GM04504 (cell line): ENCODE data around the gene PDGFRA.
"Not testable (repeated sequence)": the region's sequence is repeated elsewhere in the genome, so short reads cannot be mapped to it uniquely, and the experiment has no call there.

ENCODE experiments used
- DNase-seq: peaks from one replicate; pipeline ENCODE4 v3.0.0-alpha.2; 2012; ENCODE audit warnings: low read depth

Gene PDGFRA

DNA sequence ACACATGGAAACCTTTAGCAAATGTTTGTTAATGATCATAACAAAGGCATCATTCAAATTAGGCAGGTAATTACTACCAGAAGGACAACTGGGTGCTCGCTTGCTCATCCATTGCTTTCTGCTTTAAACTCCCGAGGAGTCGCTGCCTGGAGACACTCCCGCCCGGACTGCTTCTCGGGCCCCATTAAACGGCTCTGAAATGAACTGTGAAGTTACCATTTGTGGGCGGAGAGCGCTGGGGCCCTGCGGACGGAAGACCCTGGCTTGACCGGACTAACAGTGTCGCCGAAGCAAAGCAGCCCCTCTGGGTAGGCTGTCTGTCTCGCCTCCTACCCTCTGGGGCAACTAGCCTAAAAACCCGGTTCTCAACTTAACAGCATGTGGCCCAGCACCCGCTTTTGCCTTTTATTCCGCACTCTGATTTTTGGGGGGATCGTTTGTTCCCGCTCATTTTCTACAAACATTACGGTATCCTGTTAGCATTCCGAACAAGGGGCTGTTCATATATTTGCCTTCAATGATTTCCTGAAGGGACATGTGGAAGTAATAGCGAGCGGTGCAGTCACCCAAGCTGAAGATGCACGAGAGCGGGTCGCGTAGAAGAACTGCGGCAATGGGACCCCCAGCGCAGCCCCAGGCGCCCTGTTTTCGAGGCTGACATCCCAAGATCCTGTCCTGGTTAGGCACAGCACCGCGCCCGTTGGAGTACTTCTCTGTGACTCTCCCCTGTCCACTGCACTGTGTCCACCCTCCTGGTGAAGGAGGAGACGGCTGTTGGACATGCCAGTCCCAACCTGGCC lies 1.6 kb upstream of the PDGFRA start:
- DNase-seq, result no peak

DNA sequence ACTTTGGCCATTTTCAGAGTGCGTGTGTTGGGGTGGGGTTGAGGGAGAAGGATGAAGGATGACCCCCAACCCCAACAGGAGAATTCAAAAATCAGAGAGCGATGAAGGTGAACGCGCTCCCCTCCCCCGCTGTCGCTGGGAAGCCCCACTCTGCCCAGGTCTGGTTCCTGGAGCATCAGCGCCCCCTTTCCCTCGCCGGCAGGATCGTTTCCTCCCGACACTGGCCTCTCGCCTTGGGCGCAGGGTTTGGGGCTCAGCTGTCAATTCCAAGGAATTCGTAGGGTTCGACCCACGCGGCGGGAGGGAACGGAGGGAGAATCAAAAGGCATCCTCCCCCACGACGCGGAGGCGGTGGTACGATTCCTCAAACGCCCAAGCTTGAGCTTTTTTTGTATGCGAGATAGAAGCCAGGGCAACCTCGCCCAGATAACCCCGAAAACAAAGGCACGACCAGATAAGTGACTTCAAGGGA lies 1.0 kb upstream of the PDGFRA start:
- DNase-seq, result no peak

DNA sequence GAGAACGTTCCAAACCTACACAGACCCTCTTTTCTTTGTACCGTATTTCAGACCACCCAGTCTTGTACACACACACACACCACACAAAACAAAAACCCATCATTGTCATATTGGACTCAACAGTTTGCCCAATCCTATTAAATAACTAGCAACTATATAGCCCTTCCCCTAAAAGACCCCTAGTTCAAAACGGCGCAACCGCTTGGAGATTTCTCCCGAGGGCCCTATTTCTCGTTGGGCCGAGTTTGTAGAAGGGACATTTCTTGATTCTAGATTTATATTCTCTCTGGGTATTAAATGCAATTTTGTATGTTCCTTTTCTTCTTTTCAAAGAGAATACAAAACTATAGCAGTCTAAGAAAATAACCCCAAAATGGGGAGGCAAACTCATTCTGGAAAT lies 547 bp upstream of the PDGFRA start:
- DNase-seq, result no peak

DNA sequence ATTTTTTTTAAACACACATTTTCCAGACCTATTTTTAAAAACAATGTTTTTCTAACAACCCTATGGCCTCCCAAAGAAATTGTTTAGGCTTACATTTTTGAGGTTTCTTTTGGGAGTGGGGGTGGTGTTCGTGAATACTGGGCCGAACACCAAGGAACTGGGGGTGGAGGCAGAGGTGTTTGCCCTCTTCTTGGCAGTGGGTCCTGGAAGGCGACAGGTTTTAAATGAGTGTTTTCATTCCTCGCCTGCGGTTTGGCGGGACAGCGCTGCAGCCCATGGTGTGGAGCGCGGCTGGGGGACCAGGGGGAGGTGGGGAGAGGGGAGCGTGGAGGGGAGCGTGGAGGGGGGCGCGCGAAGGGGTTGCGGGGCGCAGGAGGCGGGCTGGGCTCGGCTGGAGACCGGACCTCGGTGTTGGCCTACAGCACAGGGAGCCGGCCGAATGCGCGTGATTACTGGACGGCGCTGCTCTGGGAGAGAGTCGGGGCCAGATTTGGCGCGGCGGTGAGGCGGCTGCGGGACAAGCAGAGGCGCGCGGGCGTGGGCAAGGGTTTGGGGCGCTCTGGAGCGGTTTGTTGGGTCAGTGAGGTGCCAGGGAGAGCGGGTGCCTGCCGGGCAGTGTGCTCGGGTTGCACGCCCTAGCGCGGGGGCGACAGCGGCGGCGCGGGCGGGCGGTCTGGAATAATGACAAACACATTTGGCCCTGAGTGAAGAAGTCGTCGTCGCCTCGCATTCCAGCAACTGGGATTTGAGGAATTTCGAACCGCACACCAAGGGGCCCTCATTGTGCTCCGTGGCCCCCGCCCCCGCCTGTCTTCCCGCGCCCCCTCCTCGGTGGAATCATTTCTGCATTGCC lies 764 bp downstream of the PDGFRA start:
- no peak for DNase-seq

DNA sequence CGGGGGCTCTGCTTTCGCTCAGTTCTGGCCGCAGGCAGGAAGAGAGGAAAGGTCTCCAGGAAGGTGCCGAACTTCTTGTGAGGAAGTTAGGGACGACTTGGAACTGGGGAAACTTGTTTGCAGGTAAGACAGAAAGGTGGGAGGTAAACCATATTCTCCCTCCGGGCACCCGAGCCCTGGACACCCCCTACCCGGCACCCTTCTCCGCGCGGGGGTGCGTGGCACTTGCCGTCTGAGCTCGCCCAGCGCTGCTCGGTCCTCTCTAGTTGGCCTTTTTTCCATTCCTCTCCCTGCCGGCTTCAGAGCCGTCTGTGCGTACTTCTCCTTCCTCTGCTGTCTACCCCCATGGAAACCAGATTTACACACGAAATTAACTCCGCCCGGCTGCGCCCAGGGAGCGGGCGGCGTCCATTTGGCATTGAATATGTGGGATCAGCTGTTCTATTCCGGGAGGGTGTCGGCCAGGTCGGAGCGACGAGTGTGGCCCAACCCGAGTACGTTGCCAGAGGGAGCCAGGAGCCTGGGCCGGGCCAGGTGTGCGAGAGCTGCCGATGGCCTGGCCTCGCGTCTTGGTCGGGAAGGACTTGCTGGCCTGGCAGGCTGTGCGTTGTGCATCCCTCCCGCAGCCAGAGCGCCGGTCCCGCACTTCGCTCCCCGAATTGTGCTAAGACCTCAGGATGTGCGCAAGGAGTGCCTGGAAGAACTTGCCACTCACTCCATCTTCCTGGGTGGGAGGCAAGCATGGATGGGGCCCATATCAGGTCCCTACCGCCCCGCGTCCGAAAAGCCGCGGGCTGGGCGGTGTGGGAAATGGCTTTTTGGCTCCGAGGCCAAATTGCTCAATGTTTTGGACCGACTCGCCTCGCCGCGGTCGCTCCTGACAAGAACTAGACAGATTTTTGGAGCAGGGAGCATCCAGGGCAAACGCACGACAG lies 1.7 kb downstream of the PDGFRA start:
- DNase-seq, result no peak

DNA sequence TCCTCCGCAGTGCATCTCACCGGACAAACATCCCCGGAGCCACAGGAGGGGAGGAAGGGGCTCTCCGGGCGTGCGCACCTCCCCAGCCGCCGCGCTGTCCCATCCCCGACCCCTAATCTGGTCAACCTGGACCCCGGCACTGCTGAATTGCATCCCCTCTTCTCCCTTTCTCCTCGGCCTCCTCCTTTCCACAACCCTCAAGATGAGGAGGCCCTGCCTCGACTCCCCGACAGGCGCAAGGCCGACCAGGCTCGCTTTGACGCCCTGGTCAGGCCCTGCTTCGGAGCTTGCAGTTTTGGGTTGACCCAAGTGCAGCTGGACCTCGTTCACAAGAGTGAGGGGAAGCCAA lies 2.3 kb downstream of the PDGFRA start:
- no peak for DNase-seq

DNA sequence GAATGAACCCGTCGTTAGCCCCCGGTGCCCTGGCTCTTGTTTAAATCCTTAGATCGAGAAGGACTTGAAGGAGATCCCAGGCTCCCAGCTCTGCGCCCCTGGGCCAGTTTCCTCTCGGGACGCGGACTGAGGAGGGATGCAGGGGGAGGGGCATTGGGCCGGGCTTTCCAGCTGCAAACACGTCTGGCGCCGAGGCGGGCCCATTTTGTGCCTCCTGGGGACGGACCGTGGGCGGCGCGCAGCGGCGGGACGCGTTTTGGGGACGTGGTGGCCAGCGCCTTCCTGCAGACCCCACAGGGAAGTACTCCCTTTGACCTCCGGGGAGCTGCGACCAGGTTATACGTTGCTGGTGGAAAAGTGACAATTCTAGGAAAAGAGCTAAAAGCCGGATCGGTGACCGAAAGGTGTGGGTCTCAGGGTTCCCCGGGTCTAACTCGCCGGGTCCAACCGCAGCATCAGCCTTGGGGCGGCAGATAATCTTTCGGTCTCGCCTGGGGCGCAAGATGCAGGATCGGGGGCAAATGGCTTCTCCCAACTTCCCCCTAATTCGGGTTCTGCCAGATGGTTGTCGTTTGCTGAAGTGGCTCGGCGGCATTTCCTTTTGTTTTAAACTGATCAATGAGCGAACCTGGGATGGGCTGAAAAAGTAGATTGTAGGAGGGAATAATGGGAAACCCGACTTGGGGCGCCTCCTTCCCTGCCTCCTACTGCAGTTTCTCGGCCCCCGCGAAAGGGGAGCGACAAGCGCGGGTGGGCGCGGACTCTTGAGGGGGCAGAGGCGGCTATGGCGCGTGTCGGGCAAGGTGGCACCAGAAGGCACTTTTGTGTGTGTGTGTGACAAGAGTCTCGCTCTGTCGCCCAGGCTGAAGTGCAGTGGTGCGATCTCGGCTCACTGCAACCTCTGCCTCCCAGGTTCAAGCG lies 2.9 kb downstream of the PDGFRA start:
- DNase-seq, result no peak

DNA sequence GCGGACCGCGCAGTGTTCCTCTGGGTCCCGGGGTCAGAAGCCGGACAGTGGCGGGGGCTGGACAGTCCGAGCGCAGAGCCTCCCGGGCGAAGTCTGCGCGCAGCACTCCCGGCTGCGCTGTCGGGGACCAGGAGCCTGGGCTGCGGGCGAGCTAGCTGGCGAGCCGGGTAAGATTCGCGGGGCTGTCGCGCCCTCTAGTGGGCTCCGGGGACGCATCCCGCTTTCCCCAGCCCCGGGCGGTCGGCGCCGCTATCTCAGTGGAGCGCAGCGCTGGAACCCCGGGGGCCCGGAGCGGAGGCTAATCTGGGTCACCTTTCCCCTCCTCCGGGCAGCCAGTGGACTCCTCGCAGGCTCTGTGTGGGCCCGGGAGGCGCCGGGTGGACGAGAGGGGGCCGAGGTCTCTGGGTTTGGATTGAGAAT lies 4.2 kb downstream of the PDGFRA start:
- DNase-seq, result no peak

DNA sequence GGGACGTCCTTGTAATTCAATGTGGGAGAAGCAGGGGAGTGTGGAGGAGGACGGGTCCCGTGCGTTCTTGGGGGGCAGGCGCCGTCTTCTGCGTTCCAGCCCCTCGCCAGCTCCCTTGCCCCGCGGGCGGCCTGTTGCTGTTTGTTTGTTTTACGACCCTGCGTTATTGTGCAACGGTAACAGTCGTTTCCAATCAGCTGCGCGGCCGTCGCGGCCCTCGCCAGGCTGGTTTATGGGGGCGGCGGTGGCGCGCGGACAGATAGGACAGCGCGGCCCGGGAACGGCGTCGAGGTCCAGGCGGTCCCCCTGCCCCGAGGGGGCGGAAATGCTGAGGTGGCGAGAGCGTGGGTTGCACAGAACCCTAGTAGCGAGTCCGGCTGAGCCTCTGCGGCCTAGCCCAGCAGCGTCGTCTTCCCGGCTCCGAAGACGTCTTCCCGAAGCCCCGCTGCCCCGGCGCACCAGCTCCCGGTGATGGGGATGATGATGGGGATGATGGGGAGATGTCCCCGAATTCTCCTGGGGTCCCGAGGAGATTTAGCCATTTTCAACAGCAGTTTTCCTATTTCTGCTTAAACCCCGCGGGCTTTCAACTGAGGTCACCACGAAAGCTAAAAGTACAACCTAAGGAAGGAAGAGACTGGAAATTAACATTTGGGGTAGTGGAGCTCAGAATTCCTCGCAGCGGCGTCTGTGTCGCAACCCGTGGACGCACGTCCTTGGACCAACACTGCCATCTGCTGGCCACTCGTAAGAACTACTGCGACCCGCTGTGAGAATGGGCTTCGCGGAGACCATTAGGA lies 4.8 kb downstream of the PDGFRA start:
- no peak for DNase-seq

DNA sequence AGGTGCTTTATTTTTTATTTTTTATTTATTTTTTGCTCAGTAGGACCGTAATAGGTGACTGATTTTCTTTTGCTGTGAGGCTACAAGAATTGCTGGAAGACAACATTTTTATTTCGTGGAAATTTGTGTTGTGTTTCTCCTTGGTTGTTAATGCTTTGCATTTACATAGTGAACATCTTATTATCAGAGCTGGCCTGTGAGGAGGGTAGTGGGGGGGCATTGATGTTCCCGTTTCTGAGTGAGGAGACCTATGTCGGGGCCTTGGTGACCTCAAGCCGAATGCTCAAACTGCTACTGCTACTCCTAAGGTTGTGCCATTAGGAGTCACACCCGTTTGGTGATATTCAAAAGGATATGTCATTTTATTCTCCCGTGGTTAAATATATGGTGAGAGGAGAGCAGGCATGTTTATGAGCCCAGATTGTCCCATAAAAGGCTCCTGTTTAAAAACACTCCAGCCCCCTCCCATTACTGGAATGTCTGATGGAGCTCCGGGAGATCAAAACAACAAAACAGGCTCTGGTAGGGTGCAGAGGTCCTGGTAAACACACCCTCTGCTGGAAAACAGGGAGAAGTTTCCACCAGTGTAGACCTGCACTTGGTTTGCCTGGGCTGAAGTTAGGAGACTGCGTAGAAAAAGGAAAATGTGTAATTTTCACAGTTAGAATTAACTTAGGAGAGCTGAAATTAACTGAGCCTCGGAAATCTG lies 5.6 kb downstream of the PDGFRA start:
- DNase-seq, result no peak

DNA sequence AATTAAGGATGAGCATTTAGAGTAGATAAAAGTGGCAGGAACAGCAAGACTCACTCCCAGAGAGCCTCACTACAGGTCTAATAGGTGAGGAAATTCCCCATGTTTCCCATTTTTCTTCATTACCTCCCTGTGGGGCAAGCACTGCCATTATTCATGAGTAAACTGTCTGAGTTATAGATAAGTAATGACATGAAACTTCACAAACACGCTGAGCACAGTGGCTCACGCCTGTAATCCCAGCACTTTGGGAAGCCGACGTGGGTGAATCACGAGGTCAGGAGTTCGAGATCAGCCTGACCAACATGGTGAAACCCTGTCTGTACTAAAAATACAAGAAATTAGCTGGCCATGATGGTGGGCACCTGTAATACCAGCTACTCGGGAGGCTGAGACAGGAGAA lies 7.2 kb downstream of the PDGFRA start:
- not testable (repeated sequence) for DNase-seq

DNA sequence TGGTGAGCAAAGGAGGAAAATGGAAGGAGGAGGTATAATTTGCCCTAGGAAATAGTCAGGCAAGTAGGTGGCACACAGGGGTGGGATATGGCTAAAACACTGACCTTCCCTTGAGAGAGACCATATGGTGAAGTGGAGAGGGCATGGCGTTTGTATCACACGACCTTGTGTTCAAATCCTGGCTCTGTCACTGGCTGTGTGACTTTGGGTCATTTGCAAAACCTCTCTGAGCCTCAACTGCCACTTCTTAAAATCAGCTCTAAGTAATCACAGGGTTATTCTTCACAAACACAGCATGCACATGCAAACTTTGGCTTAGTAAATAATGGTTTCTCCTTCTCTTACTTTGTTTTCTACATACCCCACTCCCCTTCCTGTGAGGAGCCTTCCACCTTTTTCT lies 8.7 kb downstream of the PDGFRA start:
- no peak for DNase-seq

DNA sequence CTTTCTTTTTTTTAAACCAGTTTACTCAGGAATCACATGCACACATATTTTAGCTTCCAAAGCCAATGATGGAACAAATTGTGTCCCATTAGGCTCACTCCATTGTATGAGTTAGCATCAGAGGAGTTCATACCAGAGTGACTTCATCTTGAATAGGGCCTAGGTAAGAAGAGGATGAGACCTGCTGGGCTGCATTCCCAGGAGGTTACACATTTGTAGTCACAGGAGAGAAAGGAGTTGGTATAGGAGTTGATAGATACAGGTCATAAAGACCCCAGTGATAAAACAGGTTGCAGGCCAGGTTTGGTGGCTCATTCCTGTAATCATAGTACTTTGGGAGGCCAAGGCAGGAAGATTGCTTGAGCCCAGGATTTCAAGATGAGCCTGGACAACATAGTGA lies 9.3 kb downstream of the PDGFRA start:
- DNase-seq, result no peak

DNA sequence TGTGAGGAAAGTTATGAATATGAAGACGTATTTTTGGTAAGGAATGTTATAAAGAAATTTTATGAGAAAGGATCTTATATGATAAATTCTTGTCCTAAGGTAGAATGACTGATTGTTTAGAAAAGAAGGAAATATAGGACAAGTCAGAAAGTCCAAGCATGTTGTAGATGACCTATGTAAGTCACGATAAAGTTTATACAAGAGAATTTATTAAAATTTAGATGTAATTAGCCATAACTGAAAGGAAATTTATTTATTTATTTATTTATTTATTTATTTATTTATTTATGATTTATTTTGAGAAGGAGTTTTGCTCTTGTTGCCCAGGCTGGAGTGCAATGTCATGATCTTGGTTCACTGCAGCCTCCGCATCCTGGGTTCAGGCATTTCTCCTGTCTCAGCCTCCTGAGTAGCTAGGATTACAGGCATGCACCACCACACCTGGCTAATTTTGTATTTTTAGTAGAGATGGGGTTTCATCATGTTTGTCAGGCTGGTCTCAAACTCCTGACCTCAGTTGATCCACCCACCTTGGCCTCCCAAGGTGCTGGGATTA lies 12.3 kb downstream of the PDGFRA start:
- not testable (repeated sequence) for DNase-seq

DNA sequence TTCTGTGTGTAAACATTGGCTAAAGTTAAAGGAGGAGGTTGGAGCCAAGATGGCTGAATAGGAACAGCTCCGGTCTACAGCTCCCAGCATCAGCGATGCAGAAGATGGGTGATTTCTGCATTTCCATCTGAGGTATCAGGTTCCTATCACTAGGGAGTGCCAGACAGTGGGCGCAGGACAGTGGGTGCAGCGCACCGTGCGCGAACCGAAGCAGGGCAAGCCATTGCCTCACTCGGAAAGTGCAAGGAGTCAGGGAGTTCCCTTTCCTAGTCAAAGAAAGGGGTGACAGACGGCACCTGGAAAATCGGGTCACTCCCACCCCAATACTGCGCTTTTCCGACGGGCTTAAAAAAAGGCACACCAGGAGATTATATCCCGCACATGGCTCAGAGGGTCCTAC lies 14.4 kb downstream of the PDGFRA start:
- DNase-seq, result not testable (repeated sequence)

DNA sequence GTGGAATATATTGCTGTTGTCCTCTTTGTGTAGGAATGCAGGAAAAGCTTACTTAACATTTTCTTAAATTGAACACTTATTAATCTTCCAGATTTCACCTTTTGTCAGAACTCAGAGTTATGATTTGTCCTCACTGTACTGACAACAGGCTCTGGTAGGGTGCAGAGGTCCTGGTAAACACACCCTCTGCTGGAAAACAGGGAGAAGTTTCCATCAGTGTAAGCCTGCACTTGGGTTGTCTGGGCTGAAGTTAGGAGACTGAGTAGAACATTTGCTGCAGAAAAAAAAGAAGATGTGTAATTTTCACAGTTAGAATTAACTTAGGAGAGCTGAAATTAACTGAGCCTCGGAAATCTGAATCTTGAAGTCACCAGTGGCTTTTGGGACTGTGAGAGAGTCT lies 23.2 kb downstream of the PDGFRA start:
- not testable (repeated sequence) for DNase-seq

DNA sequence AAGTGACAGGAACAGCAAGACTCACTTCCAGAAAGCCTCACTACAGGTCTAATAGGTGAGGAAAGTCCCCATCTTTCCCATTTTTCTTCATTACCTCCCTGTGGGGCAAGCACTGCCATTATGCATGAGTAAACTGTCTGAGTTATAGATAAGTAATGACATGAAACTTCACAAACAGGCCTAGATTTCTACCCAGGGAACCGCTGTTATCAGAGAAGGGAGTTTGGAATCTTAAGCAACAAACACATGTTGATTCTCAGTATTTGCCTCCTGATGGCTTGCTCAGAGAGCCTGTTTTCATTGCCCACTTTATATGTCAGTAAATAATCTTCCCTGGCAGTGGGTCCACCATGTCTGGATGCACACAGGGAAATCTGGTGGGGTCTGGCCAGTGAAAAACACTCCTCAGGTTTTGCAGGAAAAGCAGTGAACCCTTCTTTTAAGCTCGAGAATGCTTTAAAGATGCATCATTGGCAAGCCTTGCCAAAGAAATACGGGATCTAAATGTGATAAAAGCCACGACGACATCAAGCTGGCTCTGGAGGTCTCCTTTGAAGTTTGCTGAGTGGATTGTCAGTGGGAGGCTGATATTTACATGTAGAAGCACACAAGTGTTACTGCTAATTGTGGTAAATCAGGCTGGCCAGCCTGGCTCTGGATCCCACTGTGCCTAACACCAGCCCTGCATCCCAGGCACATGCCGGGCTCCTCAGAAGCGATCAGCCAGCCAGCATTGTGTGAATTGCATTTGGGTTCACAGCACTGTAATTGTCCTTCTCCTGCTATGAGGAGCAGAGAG lies 25.2 kb downstream of the PDGFRA start:
- DNase-seq, result no peak

DNA sequence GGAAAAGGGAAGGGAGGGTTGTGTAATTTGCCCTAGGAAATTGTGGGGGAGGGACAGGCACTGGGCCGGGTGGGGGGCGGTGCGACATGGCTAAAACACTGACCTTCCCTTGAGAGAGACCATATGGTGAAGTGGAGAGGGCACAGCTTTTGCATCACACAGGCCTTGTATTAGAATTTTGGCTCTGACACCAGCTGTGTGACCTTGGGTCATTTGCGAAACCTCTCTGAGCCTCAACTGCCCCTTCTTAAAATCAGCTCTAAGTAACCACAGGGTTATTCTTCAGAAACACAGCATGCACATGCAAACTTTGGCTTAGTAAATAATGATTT lies 25.8 kb downstream of the PDGFRA start:
- no peak for DNase-seq

DNA sequence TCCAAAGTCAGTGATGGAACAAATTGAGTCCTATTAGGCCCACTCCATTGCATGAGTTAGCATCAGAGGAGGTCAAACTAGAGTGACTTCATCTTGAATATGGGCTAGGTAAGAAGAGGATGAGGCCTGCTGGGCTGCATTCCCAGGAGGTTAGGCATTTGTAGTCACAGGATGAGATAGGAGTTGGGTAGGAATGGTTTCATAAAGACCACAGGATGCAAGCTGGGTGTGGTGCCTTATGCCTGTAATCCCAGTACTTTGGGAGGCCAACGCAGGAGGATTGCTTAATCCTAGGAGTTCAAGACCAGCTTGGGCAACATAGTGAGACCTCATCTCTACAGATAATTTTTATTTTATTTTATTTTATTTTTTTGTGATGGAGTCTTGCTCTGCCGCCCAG lies 26.8 kb downstream of the PDGFRA start:
- DNase-seq, result no peak
